Astrocyte (in vitro differentiated cells and primary cell): ENCODE results near the gene ADORA2A.

ENCODE experiments used
- EZH2 ChIP-seq: IDR thresholded peaks from 2 replicates; pipeline ENCODE4 v1.6.1; 2012; ENCODE audit warnings: mild to moderate bottlenecking, low read length, inconsistent platforms; ENCODE audit not compliant: insufficient read depth
- TF ChIP-seq, protein P1 (sequence below): IDR thresholded peaks from 2 replicates; pipeline ENCODE4 v1.5.1; 2011; ENCODE audit warnings: low read depth, mild to moderate bottlenecking, inconsistent platforms, low read length, moderate library complexity; ENCODE audit not compliant: insufficient read depth

DNA sequence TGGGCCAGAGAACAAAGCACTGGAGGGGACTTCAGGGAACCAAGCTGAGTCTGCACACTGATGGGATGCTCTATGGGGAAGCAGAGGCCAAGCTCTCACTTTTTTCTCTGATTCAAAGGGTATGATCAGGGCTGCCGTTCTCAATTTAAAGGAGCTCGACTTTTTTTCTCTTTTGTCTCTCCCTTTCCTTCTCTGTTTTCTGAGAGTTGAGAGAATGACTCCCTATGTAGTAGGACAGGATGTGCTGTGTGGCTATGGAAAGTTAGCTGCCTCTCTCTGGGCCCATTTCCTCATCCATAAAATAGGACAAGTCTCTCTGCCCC lies 7.9 kb downstream of the ADORA2A start:
- TF ChIP-seq, protein P1, sequence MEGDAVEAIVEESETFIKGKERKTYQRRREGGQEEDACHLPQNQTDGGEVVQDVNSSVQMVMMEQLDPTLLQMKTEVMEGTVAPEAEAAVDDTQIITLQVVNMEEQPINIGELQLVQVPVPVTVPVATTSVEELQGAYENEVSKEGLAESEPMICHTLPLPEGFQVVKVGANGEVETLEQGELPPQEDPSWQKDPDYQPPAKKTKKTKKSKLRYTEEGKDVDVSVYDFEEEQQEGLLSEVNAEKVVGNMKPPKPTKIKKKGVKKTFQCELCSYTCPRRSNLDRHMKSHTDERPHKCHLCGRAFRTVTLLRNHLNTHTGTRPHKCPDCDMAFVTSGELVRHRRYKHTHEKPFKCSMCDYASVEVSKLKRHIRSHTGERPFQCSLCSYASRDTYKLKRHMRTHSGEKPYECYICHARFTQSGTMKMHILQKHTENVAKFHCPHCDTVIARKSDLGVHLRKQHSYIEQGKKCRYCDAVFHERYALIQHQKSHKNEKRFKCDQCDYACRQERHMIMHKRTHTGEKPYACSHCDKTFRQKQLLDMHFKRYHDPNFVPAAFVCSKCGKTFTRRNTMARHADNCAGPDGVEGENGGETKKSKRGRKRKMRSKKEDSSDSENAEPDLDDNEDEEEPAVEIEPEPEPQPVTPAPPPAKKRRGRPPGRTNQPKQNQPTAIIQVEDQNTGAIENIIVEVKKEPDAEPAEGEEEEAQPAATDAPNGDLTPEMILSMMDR = no peak
- TF ChIP-seq EZH2 = no peak
